ENCODE measurements around the gene OR7D2.

DNA sequence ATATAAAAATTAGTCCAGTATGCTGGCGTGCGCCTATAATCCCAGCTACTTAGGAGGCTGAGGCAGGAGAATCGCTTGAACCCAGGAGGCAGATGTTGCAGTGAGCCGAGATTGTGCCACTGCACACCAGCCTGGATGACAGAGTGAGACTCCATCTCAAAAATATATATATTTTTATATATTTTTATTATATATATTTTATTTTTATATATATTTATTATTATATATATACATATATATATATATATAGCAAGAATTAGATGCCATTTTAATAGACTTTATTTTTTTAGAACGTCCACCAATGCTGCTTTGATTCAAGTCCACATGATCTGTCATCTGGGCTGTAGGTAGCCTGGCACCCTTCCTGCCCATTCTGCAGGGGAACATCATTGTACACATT is 3.5 kb upstream of the OR7D2 start:
- TF ChIP-seq, protein P1, sequence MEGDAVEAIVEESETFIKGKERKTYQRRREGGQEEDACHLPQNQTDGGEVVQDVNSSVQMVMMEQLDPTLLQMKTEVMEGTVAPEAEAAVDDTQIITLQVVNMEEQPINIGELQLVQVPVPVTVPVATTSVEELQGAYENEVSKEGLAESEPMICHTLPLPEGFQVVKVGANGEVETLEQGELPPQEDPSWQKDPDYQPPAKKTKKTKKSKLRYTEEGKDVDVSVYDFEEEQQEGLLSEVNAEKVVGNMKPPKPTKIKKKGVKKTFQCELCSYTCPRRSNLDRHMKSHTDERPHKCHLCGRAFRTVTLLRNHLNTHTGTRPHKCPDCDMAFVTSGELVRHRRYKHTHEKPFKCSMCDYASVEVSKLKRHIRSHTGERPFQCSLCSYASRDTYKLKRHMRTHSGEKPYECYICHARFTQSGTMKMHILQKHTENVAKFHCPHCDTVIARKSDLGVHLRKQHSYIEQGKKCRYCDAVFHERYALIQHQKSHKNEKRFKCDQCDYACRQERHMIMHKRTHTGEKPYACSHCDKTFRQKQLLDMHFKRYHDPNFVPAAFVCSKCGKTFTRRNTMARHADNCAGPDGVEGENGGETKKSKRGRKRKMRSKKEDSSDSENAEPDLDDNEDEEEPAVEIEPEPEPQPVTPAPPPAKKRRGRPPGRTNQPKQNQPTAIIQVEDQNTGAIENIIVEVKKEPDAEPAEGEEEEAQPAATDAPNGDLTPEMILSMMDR (IDR thresholded peaks at IDR 0.05): no peak
- TF ChIP-seq POLR2AphosphoS5 (IDR thresholded peaks at IDR 0.05): no peak

All from prostate gland (tissue), 2 donors.